Prostate gland (tissue), 2 donors: ENCODE results near the gene AP1S2. TPM values are rescaled to one million over a fixed set of nuclear protein-coding genes. Genes with fewer than 3 reads are reported as not detected.

Source experiments
- DNase-seq: peaks from one replicate; pipeline ENCODE4 v3.0.0-alpha.2; 2019; ENCODE audit warnings: low spot score
- H3K27ac ChIP-seq, 2 donors: fragments of 200-600 bp; sonication (generic); 2 replicates each; pipeline ENCODE4 v1.5.1; 2017 to 2019
- H3K27me3 ChIP-seq: fragments of 200-600 bp; sonication (generic); replicated peaks from 2 replicates; pipeline ENCODE4 v1.5.1; 2019; ENCODE audit not compliant: insufficient read depth
- H3K36me3 ChIP-seq, 2 donors: fragments of 200-600 bp; sonication (generic); 1 replicate in 1 of 2; 2 replicates in 1 of 2; pipeline versions ENCODE4 v1.5.1 to v1.8.1; 2017 to 2019
- H3K4me1 ChIP-seq: fragments of 200-600 bp; sonication (generic); replicated peaks from 2 replicates; pipeline ENCODE4 v1.5.1; 2019
- H3K4me3 ChIP-seq, 2 donors: fragments of 200-600 bp; sonication (generic); 2 replicates each; pipeline ENCODE4 v1.5.1; 2017 to 2019
- H3K9me3 ChIP-seq: fragments of 200-600 bp; sonication (generic); 2 replicates; pipeline ENCODE4 v1.5.1; 2017
- CTCF ChIP-seq, 4 experiments: fragments of 200-600 bp in 2 of 4; fragments of 450-650 bp in 2 of 4; sonication (generic) in 2 of 4; IDR thresholded peaks; 1 replicate in 3 of 4; 2 replicates in 1 of 4; pipeline ENCODE4 v1.5.1; 2016 to 2019; ENCODE audit warnings: antibody characterized with exemption in 4 of 4, mild to moderate bottlenecking in 2 of 4, moderate library complexity in 2 of 4
- POLR2A ChIP-seq: fragments of 450-650 bp; IDR thresholded peaks from one replicate; pipeline ENCODE4 v1.6.1; 2016; ENCODE audit warnings: antibody characterized with exemption, mild to moderate bottlenecking
- POLR2AphosphoS5 ChIP-seq: sonication (generic); formaldehyde crosslinking; IDR thresholded peaks from one replicate; pipeline ENCODE4 v1.6.1; 2017; ENCODE audit warnings: antibody characterized with exemption
- WGBS: methylation state at CpG from one replicate; pipeline ENCODE4 v1.1.5; 2018; 5-methylcytosine and 5-hydroxymethylcytosine counted together
- intact Hi-C: fragments of 100-400 bp; cut with DNase I; formaldehyde crosslinking; loops from one replicate; pipeline ENCODE4 v1.14.2; 2022
- total RNA-seq, 2 donors: library from RNA; depleted of rRNA; stranded (reverse); fragments of >200 nt; gene quantifications; one replicate each; pipeline ENCODE4 v1.1.0, GENCODE V29; 2016

Gene AP1S2
- total RNA-seq, 2 donors from 2014 or later = 27.3 to 122 TPM

- 38% methylated on average over 1 of the region's 1 CpG for WGBS
- no peaks in the 10 kb centered on the region for H3K36me3 ChIP-seq
- DNase-seq = no peak
Measured at GRCh38 chrX:15856636-15857035, 2.0 kb upstream of the AP1S2 start.

GRCh38 chrX:15856222-15856587 is 1.6 kb upstream of the AP1S2 start:
- no peak overlapping the region for H3K4me3 ChIP-seq
- intact Hi-C loops = loop anchor here (10.0 kb wide), 1 partner anchor 181 kb away; no protein-coding TSS in a partner anchor
- no peaks in the 10 kb centered on the region for H3K36me3 ChIP-seq
- no peaks in the 10 kb centered on the region for H3K27me3 ChIP-seq
- DNase-seq = no peak
- no peak for TF ChIP-seq CTCF (IDR thresholded peaks at IDR 0.05)
- no peak for TF ChIP-seq POLR2AphosphoS5
- no peak for TF ChIP-seq POLR2A
- WGBS = 69% methylated on average over 4 of the region's 4 CpGs
- no peaks in the 10 kb centered on the region for H3K4me1 ChIP-seq
- H3K9me3 ChIP-seq = no peaks in the 10 kb centered on the region
- no peak overlapping the region for H3K27ac ChIP-seq

More at GRCh38 chrX:15856636-15857035, 2.0 kb upstream of the AP1S2 start:
- Histone ChIP-seq H3K9me3 (no peaks in the 10 kb centered on the region), H3K27me3 (no peaks in the 10 kb centered on the region), H3K27ac (no peak overlapping the region), H3K4me1 (no peaks in the 10 kb centered on the region), H3K4me3 (no peak overlapping the region)
- TF ChIP-seq CTCF (IDR thresholded peaks at IDR 0.05) = no peak
- intact Hi-C loops = loop anchor here (10.0 kb wide), 1 partner anchor 182 kb away; no protein-coding TSS in a partner anchor

- H3K4me3 ChIP-seq = peak overlapping the region; percentile 54 to 56
- no peak for DNase-seq
- WGBS = 26% methylated on average over 13 of the region's 16 CpGs
- H3K27me3 ChIP-seq = no peaks in the 10 kb centered on the region
- no peak for TF ChIP-seq CTCF (IDR thresholded peaks at IDR 0.05)
- no peak for TF ChIP-seq POLR2AphosphoS5
- no peak for TF ChIP-seq POLR2A
- no peaks in the 10 kb centered on the region for H3K4me1 ChIP-seq
- H3K9me3 ChIP-seq = no peaks in the 10 kb centered on the region
- intact Hi-C loops = loop anchor here (10.0 kb wide), 1 partner anchor 181 kb away; no protein-coding TSS in a partner anchor
- no peaks in the 10 kb centered on the region for H3K36me3 ChIP-seq
- H3K27ac ChIP-seq = peak overlapping the region; percentile 68 to 82
Measured at GRCh38 chrX:15855568-15856221, 1.1 kb upstream of the AP1S2 start.

- Histone ChIP-seq H3K4me3 (peak overlapping the region; percentile 54 to 56), H3K9me3 (no peaks in the 10 kb centered on the region), H3K4me1 (no peaks in the 10 kb centered on the region), H3K36me3 (no peaks in the 10 kb centered on the region), H3K27ac (peak overlapping the region; percentile 71 to 82), H3K27me3 (no peaks in the 10 kb centered on the region)
- DNase-seq = peak; percentile 10
- WGBS = 1% methylated on average over 28 of the region's 65 CpGs
- intact Hi-C loops = loop anchor here (10.0 kb wide), 1 partner anchor 179 kb away; no protein-coding TSS in a partner anchor
- TF ChIP-seq POLR2AphosphoS5 (no peak), CTCF (IDR thresholded peaks at IDR 0.05) (no peak), POLR2A (no peak)
Measured at GRCh38 chrX:15854080-15854655, 445 bp downstream of the AP1S2 start.
